ENCODE measurements around the gene DNHD1.

DNA sequence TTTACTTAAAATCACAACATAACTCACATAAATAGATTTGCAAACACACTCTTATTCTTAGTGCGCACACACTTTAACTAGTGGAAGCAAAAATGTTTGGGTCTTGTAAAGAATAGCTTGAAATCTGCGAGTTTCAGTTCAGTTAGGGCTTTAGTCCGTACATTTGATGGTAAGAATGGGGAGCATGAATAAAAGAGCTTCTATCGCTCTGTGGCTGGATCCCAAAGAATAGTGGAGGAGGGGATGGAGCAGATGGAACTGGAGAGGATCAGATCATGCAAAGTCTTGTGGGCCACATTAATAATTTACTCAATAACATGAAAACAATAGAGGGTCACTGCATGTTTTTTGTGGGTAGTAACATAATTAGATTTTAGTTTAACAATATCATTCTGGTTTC lies 44.3 kb downstream of the DNHD1 start:
- TF ChIP-seq, protein P1, sequence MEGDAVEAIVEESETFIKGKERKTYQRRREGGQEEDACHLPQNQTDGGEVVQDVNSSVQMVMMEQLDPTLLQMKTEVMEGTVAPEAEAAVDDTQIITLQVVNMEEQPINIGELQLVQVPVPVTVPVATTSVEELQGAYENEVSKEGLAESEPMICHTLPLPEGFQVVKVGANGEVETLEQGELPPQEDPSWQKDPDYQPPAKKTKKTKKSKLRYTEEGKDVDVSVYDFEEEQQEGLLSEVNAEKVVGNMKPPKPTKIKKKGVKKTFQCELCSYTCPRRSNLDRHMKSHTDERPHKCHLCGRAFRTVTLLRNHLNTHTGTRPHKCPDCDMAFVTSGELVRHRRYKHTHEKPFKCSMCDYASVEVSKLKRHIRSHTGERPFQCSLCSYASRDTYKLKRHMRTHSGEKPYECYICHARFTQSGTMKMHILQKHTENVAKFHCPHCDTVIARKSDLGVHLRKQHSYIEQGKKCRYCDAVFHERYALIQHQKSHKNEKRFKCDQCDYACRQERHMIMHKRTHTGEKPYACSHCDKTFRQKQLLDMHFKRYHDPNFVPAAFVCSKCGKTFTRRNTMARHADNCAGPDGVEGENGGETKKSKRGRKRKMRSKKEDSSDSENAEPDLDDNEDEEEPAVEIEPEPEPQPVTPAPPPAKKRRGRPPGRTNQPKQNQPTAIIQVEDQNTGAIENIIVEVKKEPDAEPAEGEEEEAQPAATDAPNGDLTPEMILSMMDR (conservative IDR thresholded peaks at IDR 0.05; ENCODE audit: low read depth, low read length), result no peak
- TF ChIP-seq POLR2A (IDR thresholded peaks at IDR 0.05; ENCODE audit: low read depth, low read length) (no peak), RAD21 (IDR thresholded peaks at IDR 0.05; ENCODE audit: low read length) (no peak), BHLHE40 (IDR thresholded peaks at IDR 0.05; ENCODE audit: low read depth, low read length) (no peak), MAFK (IDR thresholded peaks at IDR 0.05; ENCODE audit: low read depth, low read length) (no peak), CEBPB (IDR thresholded peaks at IDR 0.05; ENCODE audit: low read depth, low read length) (no peak), MAZ (IDR thresholded peaks at IDR 0.05; ENCODE audit: borderline replicate concordance, low read depth, low read length) (no peak), RCOR1 (IDR thresholded peaks at IDR 0.05; ENCODE audit: insufficient replicate concordance, low read length) (no peak), RFX5 (IDR thresholded peaks at IDR 0.05; ENCODE audit: low read depth, low read length) (no peak)
- TF ChIP-seq, protein P2, sequence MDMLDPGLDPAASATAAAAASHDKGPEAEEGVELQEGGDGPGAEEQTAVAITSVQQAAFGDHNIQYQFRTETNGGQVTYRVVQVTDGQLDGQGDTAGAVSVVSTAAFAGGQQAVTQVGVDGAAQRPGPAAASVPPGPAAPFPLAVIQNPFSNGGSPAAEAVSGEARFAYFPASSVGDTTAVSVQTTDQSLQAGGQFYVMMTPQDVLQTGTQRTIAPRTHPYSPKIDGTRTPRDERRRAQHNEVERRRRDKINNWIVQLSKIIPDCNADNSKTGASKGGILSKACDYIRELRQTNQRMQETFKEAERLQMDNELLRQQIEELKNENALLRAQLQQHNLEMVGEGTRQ (IDR thresholded peaks at IDR 0.05; ENCODE audit: low read depth, low read length), result no peak
